Testis (tissue), 3 donors: Measurements from ENCODE around the gene SPG11. TPM values are rescaled to one million over a fixed set of nuclear protein-coding genes. Genes with fewer than 3 reads are reported as not detected.

Source experiments
- DNase-seq: peaks from one replicate; pipeline ENCODE4 v3.0.0-alpha.2; 2019
- H3K27ac ChIP-seq, 2 donors: fragments of 200-600 bp; sonication (generic); one replicate each; pipeline ENCODE4 v1.5.1; 2019
- H3K27me3 ChIP-seq: fragments of 200-600 bp; sonication (generic); one replicate; pipeline ENCODE4 v1.5.1; 2019
- H3K36me3 ChIP-seq: fragments of 200-600 bp; sonication (generic); one replicate; pipeline ENCODE4 v1.5.1; 2017; ENCODE audit warnings: low read depth; ENCODE audit errors: missing control alignments
- H3K4me1 ChIP-seq: fragments of 200-600 bp; sonication (generic); one replicate; pipeline ENCODE4 v1.5.1; 2019
- H3K4me3 ChIP-seq, 2 donors: fragments of 200-600 bp; sonication (generic); one replicate each; pipeline ENCODE4 v1.5.1; 2017 to 2019
- H3K9me3 ChIP-seq: fragments of 200-600 bp; sonication (generic); one replicate; pipeline ENCODE4 v1.5.1; 2017
- CTCF ChIP-seq, 3 experiments: fragments of 450-650 bp in 2 of 3; fragments of 200-600 bp in 1 of 3; sonication (generic) in 1 of 3; IDR thresholded peaks; one replicate each; pipeline ENCODE4 v1.5.1; 2016 to 2019; ENCODE audit warnings: antibody characterized with exemption in 3 of 3, mild to moderate bottlenecking in 2 of 3, moderate library complexity in 1 of 3
- POLR2A ChIP-seq: fragments of 450-650 bp; IDR thresholded peaks from one replicate; pipeline ENCODE4 v1.6.1; 2017; ENCODE audit warnings: antibody characterized with exemption, mild to moderate bottlenecking, moderate library complexity
- intact Hi-C: fragments of 100-400 bp; cut with DNase I; formaldehyde crosslinking; loops from one replicate; pipeline ENCODE4 v1.15.1; 2023; ENCODE audit warnings: low total_unique reads
- polyA plus RNA-seq: library from polyadenylated mRNA; stranded (reverse); fragments of 350-450 nt; fragmentation: Illumina TruSeq; extraction: RNeasy Lipid Tissue Mini Kit (QIAGEN cat#74804); gene quantifications from one replicate; pipeline ENCODE4 v1.2.3, GENCODE V29; 2014; ENCODE audit warnings: low read depth, low replicate concordance; ENCODE audit not compliant: insufficient read depth
- small RNA-seq, 2 donors: library from RNA; depleted of rRNA; stranded (forward); fragments of <200 nt; gene quantifications; one replicate each; pipeline ENCODE3, GENCODE V24; 2016
- total RNA-seq, 2 donors: library from RNA; depleted of rRNA; stranded (reverse); fragments of >200 nt; gene quantifications; one replicate each; pipeline ENCODE4 v1.2.3, GENCODE V29; 2016

The SPG11 gene
- total and polyA plus RNA-seq, 3 donors from 2014 or later = 89.6 to 137 (median 127) TPM

DNA sequence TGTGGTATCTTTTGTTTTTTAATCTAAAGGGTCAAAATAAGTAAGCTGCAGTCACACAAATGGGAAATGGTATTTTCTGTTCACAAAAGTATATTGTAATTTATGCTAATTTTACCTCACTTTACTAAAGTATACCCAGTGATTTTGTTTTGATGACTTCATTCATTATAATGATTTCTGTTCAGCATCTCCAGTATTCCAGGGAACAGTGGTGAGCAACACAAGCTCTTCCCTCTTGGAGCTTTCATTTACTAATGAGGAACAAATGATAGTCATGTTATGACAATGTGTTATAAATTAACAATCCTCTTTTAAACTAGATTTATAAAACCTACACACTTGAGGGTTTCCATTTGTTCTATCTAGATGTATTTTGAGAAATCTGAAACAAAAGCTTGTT is 147.0 kb downstream of the SPG11 start:
- H3K36me3 ChIP-seq = no peaks in the 10 kb centered on the region
- H3K4me1 ChIP-seq = no peaks in the 10 kb centered on the region
- H3K4me3 ChIP-seq = no peak overlapping the region
- H3K9me3 ChIP-seq = no peaks in the 10 kb centered on the region
- H3K27ac ChIP-seq = no peak overlapping the region
- H3K27me3 ChIP-seq = no peaks in the 10 kb centered on the region
- no peak for TF ChIP-seq POLR2A
- no peak for TF ChIP-seq CTCF (IDR thresholded peaks at IDR 0.05)
- no peak for DNase-seq
- intact Hi-C loops = no loop called here

Small RNA genes lying within 50 kb of the gene (small RNA-seq; reads per million reads assigned to genes)
- 0 reads per million in 2 donors for gene RF00019

Other genes starting within 250 kb of the SPG11 start
- gene CTDSPL2, start 236.0 kb downstream of the SPG11 start, total RNA-seq = 10 to 100 TPM; 68.9 to 71.2 TPM
- 27.7 TPM for gene CTDSPL2, start 236.0 kb downstream of the SPG11 start, polyA plus RNA-seq
- 10 to 100 TPM; 60.3 to 65.6 TPM for gene EIF3J, start 126.5 kb downstream of the SPG11 start, total RNA-seq
- gene EIF3J, start 126.5 kb downstream of the SPG11 start, polyA plus RNA-seq = 33.4 TPM
- gene PATL2, start 47.7 kb upstream of the SPG11 start, total RNA-seq = under 1 TPM; 0.62 to 0.87 TPM
- gene PATL2, start 47.7 kb upstream of the SPG11 start, polyA plus RNA-seq = 0.76 TPM
- 1,000 to 10,000 TPM in 1 of 2 donors, 100 to 1,000 TPM in 1; 439 to 1,401 TPM for gene B2M, start 47.9 kb upstream of the SPG11 start, total RNA-seq
- 2,068 TPM for gene B2M, start 47.9 kb upstream of the SPG11 start, polyA plus RNA-seq
- 10 to 100 TPM; 19.1 to 23.5 TPM for gene TRIM69, start 72.9 kb upstream of the SPG11 start, total RNA-seq
- gene TRIM69, start 72.9 kb upstream of the SPG11 start, polyA plus RNA-seq = 120 TPM